K562 treated with DMSO at 1 percent for 4 hours (cell line): ENCODE data around the gene MBD3L3. TPM values are rescaled to one million over a fixed set of nuclear protein-coding genes. Genes with fewer than 3 reads are reported as not detected.

Experiments used
- total RNA-seq: library from RNA; unstranded; fragments of 300-600 nt; gene quantifications from 2 replicates; pipeline ENCODE4 v1.2.3, GENCODE V29; 2022; ENCODE audit not compliant: insufficient read depth

MBD3L3 gene
- not detected in 2 replicates for total RNA-seq

DNA sequence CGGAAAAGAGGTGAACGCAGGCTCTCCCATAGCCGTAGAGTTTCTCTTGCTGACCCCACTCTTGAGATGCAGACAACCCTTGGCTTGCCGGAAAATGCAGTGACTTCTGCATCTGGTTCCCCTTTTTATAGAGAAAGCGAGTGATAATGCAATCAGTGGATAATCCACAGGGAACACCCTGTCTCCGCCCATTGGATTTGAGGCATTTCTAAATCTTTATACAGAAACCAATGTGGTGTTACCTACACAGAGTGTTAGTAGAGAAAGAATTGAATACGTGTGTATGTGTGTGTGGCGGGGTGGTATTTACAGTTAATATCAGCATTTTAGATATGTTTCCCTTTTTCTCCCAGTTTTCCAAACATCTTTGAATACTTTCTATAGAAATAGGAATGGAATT lies at the start of gene MBD3L3:
MBD3L3 (minus strand) TSS at position 101 of the 400 bp plus-strand sequence; CDS start at position 30, 71 bp downstream.

DNA sequence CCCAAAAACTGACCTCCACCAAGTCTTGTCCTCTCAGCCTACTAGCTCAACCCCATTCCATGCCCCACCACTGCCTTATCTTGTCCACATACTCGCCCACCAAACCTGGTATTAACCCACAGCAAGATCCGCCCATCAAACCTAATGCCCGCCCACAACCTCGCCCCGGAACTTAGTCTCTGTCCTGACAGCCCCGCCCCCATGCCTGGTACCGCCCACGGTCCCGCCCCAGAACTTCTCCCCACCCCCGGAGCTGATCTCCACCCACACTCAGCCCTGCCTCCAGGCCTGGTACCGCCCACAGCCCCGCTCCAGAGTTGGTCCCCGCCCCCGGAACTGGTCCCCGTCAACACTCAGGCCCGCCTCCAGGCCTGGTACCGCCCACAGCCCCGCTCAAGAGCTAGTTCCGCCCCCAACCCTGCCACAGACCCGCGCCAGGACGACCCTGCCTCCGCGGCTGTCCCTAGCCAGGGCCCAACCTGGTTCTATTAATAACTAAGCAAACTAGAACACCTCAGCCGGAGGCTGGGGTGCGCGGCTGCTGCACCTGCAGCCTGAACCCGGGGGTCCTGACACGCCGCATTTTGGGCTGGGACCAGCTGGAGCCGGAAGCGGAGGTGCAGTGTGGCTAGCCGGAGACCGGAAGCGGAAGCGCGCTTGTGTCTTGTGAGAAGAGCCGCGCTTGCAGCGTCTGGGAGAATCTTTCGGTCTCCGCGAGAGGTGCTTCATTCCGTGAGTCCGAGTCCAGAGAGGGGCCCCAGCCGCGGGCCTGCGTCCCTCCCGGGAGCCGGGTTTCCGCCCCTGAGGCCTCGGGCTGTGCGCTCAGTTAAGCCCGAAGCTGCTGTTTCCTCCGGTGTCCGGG lies 10.8 kb upstream of the MBD3L3 start, which contains the start of gene ZNF557:
ZNF557 (plus strand) TSS at position 662 of the 862 bp plus-strand sequence. CDS start 5,372 bp downstream, outside the sequence.

DNA sequence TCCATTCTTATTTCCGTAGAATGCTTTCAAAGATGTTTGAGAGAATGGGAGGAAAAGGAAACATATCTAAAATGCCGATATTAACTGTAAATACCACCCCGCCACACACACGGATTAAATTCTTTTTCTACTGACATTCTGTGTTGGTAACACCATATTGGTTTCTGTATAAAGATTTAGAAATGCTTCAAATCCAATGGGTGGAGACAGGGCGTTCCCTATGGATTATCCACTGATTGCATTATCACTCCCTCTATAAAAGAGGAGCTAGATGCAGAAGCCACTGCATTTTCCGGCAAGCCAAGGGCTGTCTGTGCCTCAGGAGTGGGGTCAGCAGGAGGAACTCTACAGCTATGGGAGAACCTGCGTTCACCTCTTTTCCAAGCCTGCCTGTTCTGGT lies 9.5 kb downstream of the MBD3L3 start, which contains the start of gene MBD3L2:
MBD3L2 (plus strand) TSS at position 301 of the 400 bp plus-strand sequence; CDS start at position 354, 53 bp downstream.

DNA sequence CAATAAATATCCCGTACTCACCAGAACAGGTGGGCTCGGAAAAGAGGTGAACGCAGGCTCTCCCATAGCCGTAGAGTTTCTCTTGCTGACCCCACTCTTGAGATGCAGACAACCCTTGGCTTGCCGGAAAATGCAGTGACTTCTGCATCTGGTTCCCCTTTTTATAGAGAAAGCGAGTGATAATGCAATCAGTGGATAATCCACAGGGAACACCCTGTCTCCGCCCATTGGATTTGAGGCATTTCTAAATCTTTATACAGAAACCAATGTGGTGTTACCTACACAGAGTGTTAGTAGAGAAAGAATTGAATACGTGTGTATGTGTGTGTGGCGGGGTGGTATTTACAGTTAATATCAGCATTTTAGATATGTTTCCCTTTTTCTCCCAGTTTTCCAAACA lies 18.4 kb downstream of the MBD3L3 start, which contains the start of gene MBD3L4:
MBD3L4 (minus strand) TSS at position 101 of the 400 bp plus-strand sequence; CDS start at position 66, 35 bp downstream.

DNA sequence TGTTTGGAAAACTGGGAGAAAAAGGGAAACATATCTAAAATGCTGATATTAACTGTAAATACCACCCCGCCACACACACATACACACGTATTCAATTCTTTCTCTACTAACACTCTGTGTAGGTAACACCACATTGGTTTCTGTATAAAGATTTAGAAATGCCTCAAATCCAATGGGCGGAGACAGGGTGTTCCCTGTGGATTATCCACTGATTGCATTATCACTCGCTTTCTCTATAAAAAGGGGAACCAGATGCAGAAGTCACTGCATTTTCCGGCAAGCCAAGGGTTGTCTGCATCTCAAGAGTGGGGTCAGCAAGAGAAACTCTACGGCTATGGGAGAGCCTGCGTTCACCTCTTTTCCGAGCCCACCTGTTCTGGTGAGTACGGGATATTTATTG lies 28.2 kb downstream of the MBD3L3 start, which contains the start of gene MBD3L5:
MBD3L5 (plus strand) TSS at position 301 of the 400 bp plus-strand sequence; CDS start at position 335, 34 bp downstream.

DNA sequence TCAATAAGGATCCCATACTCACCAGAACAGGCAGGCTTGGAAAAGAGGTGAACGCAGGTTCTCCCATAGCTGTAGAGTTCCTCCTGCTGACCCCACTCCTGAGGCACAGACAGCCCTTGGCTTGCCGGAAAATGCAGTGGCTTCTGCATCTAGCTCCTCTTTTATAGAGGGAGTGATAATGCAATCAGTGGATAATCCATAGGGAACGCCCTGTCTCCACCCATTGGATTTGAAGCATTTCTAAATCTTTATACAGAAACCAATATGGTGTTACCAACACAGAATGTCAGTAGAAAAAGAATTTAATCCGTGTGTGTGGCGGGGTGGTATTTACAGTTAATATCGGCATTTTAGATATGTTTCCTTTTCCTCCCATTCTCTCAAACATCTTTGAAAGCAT lies 37.1 kb downstream of the MBD3L3 start, which contains the start of gene MBD3L2B:
MBD3L2B (minus strand) TSS at position 101 of the 400 bp plus-strand sequence; CDS start at position 67, 34 bp downstream.

Other genes starting within 250 kb of the MBD3L3 start
- gene ADGRE1, start 171.1 kb downstream of the MBD3L3 start, total RNA-seq: 2.9 and 4.8 TPM in 2 replicates
- not detected in 2 replicates for gene MBD3L2B, start 37.2 kb downstream of the MBD3L3 start, total RNA-seq
- gene MBD3L5, start 28.1 kb downstream of the MBD3L3 start, total RNA-seq: not detected in 2 replicates
- gene MBD3L4, start 18.5 kb downstream of the MBD3L3 start, total RNA-seq: not detected in 2 replicates
- not detected in 2 replicates for gene MBD3L2, start 9.4 kb downstream of the MBD3L3 start, total RNA-seq
- gene ZNF557, start 11.0 kb upstream of the MBD3L3 start, total RNA-seq: 1.1 and 1.7 TPM in 2 replicates
- gene INSR, start 235.7 kb upstream of the MBD3L3 start, total RNA-seq: 0.12 and 0.25 TPM in 2 replicates